T-helper 9 cell (primary cell): Measurements from ENCODE around the gene RPUSD1.
"Not testable (repeated sequence)": the region's sequence is repeated elsewhere in the genome, so short reads cannot be mapped to it uniquely, and the experiment has no call there.

ENCODE experiments used
- DNase-seq: peaks from one replicate; pipeline ENCODE4 v3.0.0-alpha.2; 2020
- total RNA-seq, 2 donors: gene quantifications; one replicate each; lab custom pipeline; 2026; lab: John Stamatoyannopoulos, UW

The RPUSD1 gene, protein sequence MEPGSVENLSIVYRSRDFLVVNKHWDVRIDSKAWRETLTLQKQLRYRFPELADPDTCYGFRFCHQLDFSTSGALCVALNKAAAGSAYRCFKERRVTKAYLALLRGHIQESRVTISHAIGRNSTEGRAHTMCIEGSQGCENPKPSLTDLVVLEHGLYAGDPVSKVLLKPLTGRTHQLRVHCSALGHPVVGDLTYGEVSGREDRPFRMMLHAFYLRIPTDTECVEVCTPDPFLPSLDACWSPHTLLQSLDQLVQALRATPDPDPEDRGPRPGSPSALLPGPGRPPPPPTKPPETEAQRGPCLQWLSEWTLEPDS
- 18.8 to 33.0 reads per million in 2 donors for total RNA-seq

DNA sequence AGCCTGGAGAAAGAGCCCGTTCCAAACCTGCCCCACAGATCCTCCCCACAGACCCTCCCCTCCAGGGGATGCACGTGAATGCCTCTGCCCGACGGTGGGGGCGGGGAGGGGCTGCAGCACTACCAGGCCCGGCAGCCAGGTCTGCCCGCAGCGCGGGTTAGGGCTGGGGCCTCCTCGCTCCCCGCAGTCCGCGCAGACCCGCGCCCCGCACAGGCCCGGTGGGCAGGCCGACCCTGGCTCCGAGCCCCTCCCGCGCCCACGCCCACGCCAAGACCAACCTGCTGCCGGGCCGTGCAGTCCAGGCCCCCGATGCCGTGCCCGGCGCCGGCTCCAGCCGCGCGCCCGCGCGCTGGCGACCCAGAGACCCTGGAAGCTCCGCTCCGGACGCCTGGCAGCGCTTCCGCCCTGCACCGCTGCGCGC is at the start of gene RPUSD1:
Gene RPUSD1, minus strand, starts transcription at position 404 of the 421 bp plus-strand sequence. CDS start 644 bp downstream, outside the sequence.
- no peak for DNase-seq

- not testable (repeated sequence) for DNase-seq
These were observed 48.6 kb upstream of the RPUSD1 start for GRCh38 chr16:836822-837221.

DNA sequence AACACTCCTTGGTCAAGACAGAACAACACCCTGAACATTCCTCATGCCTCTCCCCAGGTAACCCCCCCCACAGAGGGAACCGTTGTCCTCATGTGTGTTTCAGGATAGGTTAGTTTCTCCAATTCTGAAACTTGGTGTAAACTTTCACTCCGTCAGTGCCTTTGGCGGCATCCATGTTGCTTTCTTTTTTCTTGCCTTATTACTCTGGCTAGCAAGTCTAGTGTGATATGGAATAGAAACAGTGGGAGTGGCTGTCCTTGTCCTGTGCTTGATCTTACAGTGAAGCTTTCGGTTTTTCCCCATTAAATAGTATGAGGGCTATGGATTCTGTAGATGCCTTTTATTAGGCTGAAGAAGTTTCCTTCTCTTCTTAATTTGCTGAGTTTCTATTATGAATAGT is 48.0 kb upstream of the RPUSD1 start:
- DNase-seq = no peak

GRCh38 chr16:835373-835772 is 47.2 kb upstream of the RPUSD1 start:
- DNase-seq = no peak

GRCh38 chr16:833411-833810 is 45.2 kb upstream of the RPUSD1 start:
- DNase-seq = no peak

DNA sequence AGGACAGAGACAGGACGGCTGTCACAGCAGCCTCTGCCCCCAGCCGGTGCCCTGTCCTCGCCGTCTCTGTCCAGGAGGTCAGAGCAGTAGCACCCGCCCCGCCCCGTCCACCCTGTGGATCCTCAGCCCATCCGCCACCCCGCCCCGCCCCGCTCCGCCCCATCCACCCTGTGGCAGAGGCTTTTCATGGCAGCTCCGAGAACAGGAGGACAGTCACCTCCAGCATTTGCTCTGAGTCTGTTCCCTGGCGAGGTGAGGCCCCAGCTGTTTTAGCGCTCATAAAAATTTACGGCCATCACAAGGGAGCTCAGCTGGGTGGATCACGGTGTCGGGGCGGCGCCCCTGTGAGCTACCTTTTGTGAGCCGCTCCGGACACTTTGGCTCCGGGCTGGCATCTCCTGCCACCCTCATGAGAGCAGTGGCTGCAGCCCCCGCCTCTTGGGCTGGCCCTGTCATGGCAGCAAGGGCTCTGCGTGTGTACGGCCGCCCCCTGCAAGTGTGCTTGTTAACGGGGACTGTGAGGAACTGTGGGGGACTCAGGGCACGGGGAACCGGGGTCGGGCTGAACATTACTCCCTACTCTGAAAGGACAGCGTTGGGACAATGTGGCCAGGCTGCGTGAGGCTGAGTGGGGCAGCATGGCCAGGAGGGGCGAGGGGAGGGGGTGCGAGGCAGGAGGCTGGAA is 44.6 kb upstream of the RPUSD1 start:
- DNase-seq = no peak

DNA sequence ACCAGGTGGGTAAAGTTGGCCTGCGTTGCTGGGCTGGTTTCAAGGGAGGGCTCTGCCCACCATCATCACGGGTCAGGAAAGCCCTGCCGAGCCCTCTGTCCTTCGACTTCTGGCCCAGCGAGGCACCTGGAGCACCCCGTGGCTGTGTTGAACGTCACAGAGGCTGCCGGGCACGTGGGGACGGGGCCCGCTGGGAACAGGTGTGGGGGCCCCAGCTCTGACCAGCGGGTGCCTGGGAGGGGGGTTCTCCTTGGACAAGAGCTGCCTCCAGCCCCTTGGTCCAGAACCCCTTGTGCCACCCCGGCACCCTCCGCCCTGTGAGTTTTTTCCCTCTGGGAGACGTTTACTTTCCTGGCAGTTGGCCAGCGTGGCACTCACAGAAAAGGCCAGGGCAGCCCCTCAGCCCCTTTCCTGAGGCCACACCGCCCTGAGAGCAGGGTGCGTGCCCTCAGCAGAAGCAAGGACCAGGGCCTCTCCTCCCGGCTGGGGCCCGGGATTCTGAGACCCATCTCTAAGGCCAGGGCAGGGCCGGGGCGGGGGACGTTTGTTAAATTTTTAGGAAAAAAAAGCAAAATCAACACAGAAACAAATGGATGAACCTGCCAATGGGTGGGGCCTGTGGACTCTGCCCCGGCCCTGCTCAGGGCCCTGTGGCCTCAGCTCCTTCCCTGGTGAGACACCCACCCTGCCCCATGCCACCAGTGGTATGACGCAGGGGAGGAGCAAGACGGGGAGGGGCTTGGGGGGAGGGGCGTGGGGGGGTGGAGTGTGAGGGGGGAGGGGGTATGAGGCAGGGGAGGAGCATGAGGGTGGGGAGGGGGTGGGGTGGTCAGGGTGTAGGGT is 43.6 kb upstream of the RPUSD1 start:
- DNase-seq = no peak

- DNase-seq = no peak
These were observed 42.8 kb upstream of the RPUSD1 start for GRCh38 chr16:830871-831570.

DNA sequence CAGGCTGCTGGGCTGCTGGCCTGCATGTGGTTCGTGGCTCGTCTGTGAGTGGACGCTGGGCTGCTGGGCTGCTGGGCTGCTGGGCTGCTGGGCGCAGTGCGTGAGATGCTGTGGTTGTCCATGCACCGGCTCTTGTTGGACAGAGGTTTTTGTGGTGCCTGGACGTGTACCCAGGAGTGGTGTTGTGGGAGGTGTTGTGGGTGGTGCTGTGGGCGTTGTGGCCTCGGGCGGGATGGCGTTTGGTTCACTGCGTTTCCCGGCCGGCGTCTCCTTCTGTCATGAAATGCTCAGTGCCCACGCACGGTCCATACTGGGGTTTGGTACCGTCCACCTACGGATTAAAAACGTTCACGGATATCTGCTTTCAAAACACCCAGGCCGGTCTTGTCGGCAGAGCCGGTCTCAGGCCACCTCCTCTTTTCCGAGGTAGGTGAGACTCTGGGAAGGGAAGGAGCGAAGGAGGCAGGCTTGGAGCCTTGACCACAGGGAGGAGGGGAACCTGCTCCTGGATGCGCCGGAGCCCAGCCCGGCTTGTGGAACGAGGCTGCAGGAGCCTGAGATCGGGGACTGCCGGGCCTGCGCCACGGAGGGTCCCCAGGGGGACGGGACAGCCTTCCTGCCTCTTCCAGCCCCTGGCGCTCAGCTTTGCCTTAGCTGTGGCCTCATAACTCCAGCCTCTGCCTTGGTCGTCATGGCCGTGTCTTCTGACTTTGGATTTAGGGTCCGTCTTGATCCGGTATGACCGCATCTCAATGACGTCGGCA is 42.1 kb upstream of the RPUSD1 start:
- DNase-seq = no peak

DNA sequence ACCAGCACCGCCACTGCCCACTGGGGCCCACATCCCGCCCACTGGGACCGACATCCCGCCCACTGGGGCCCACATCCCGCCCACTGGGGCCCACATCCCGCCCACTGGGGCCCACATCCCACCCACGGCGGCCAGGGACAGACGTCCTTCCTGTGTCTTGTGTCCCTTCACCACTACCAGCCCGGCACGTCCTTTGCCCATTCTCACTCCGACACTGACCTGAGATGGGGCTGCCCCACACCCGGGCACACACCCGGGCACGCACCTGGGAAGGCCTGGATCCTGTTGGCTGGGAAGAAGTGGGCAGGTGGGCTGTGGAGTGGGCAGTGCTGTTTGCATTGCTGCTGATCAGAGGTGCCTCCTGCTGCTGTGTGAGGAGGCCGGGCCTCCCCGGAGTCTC is 40.7 kb upstream of the RPUSD1 start:
- no peak for DNase-seq

DNA sequence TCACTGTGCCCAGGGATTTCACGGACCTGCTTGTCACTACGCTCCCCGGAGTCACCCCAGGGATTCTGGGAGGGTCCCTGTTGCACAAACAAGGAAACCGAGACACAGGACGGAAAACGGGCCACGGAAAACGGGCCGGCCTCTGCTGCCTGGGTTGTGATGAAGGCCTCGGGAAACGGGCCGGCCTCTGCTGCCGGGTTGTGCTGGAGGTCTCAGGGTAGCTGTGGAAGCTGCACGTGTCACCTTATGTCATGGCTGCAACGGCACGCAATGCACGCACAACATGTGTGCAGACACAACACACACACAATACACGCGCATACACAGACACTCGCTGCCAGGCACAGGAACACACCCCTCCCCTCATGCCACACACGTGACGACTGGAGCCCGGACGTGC is 39.3 kb upstream of the RPUSD1 start:
- no peak for DNase-seq

GRCh38 chr16:825341-826061 is 37.3 kb upstream of the RPUSD1 start:
- no peak for DNase-seq

- no peak for DNase-seq
These were observed 36.4 kb upstream of the RPUSD1 start for GRCh38 chr16:824601-825000.

GRCh38 chr16:824194-824593 is 36.0 kb upstream of the RPUSD1 start:
- DNase-seq = no peak

DNA sequence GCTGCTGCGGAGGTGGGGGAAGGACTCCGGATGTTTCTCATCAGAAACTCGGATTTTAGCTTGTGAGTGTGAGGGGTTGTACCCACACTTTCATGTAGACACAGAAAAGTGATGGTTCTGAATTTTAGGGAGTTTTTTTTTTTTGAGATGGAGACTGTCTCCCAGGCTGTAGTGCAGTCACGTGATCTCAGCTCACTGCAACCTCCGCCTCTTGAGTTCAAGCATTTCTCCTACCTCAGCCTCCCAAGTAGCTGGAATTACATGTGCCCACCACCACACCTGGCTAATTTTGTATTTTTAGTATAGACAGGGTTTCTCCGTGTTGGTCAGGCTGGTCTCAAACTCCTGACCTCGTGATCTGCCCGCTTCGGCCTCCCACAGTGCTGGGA is 34.7 kb upstream of the RPUSD1 start:
- no peak for DNase-seq

- DNase-seq = no peak
These were observed 34.2 kb upstream of the RPUSD1 start for GRCh38 chr16:822174-822908.

DNA sequence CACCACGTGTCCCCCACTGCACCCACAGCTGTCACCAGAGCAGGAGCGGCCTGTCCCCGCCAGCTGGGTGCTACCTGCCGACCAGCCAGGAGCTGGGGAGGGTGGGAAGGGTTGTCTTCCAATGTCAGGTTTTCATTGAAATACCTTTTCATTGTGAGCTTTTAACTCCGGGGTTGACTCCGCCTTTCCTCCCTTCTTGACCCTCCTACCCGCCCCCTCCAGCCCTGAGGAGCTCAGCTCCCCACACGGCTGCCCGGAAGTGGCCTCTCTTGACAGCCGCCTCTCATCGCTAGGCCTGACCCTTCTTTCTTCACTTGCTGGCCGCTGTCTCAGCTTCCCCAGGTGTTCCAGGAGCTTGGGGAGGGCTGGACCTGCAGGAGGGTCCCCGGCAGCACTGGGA is 33.6 kb upstream of the RPUSD1 start:
- no peak for DNase-seq

DNA sequence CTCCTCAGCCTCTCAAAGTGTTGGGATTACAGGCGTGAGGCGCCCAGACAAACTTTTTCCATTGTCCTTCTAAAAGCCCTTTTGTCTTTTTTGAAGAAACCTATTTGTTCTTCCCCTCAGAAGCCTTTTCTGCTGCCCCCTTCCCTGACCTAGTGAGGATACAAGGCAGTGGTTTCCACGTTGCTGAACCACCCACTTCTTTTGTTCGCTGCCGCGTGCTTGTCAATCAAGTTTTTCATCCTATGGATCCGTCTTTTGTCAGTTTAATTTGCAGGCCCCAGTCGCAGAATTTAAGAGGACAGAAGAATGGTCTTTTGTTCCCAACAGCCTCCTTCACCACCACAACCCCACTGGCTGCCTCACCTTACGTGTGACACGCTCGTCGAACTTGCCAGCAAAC is 32.6 kb upstream of the RPUSD1 start:
- DNase-seq = no peak

GRCh38 chr16:820044-820408 is 31.8 kb upstream of the RPUSD1 start:
- DNase-seq = not testable (repeated sequence)

DNA sequence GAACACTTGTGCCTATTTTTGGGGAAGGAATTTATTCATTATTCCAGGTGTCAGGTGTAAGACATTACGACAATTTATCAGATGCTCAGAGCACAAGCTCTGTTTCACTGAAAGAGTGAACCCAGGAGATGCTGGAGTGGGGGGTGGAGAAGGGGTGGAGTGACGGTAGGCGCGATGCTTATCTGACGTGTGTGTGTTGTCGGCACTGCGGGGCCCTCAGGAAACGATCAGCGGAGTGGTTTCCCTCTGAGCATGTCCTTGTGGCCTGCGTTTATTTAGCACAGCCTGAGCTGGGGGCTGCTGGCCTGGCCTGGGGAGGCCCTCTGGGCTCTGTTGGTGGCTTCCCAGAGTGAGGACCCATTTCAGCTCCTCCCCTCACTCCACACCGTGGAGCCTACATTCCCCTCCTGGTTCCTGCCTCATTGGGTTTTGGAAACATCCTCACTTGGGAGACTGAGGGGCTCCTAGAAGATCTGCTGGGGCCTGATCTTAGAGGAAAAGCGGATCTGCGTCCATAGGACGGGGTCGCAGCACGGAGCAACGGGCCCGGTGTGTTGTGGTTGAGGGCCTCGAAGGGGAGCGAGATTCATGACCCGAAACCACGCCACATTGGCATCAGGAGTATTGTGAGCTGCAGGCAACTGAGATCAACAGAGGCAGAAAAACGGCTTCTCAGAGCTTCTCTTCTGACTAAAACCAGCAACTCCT is 31.3 kb upstream of the RPUSD1 start:
- DNase-seq = peak; percentile 25
